H9 (cell line): ENCODE data around the gene DNHD1. TPM values are rescaled to one million over a fixed set of nuclear protein-coding genes. Genes with fewer than 3 reads are reported as not detected.
A peak's percentile ranks its signal among the peaks of the same experiment; 100 is the strongest.

ENCODE experiments used
- DNase-seq: peaks from one replicate; pipeline ENCODE4 v3.0.0-alpha.2; 2017
- H2AFZ ChIP-seq: one replicate; pipeline ENCODE4 v1.6.1; 2013; ENCODE audit warnings: mild to moderate bottlenecking, low read length, control low read depth, moderate library complexity
- H2AK5ac ChIP-seq: 2 replicates; pipeline ENCODE4 v1.6.1; 2013; ENCODE audit warnings: low read length, control low read depth, mixed read lengths; ENCODE audit not compliant: insufficient read length
- H2BK120ac ChIP-seq: one replicate; pipeline ENCODE4 v1.6.1; 2013; ENCODE audit warnings: low read depth, mild to moderate bottlenecking, low read length, control low read depth, inconsistent platforms; ENCODE audit not compliant: poor library complexity, severe bottlenecking
- H2BK12ac ChIP-seq: 2 replicates; pipeline ENCODE4 v1.6.1; 2013; ENCODE audit warnings: low read length, control low read depth, mixed read lengths, low read depth; ENCODE audit not compliant: insufficient read length
- H2BK15ac ChIP-seq: 2 replicates; pipeline ENCODE4 v1.6.1; 2013; ENCODE audit warnings: low read depth, low read length, control low read depth
- H2BK20ac ChIP-seq: one replicate; pipeline ENCODE4 v1.6.1; 2013; ENCODE audit warnings: low read depth, mild to moderate bottlenecking, low read length, control low read depth, inconsistent platforms; ENCODE audit not compliant: poor library complexity, severe bottlenecking
- H2BK5ac ChIP-seq: 2 replicates; pipeline ENCODE4 v1.6.1; 2013; ENCODE audit warnings: low read length, control low read depth, mixed read lengths; ENCODE audit not compliant: insufficient read length
- H3K14ac ChIP-seq: 2 replicates; pipeline ENCODE4 v1.6.1; 2013; ENCODE audit warnings: low read length, control low read depth; ENCODE audit not compliant: insufficient read depth
- H3K18ac ChIP-seq: 2 replicates; pipeline ENCODE4 v1.6.1; 2013; ENCODE audit warnings: low read depth, mild to moderate bottlenecking, mixed read lengths, low read length, control low read depth; ENCODE audit not compliant: insufficient read length
- H3K23ac ChIP-seq: 2 replicates; pipeline ENCODE4 v1.6.1; 2013; ENCODE audit warnings: low read length, control low read depth, mixed read lengths, low read depth; ENCODE audit not compliant: insufficient read length
- H3K23me2 ChIP-seq: 2 replicates; pipeline ENCODE4 v1.6.1; 2013; ENCODE audit warnings: low read depth, mild to moderate bottlenecking, mixed read lengths, low read length, control low read depth; ENCODE audit not compliant: insufficient read length, poor library complexity, severe bottlenecking
- H3K27ac ChIP-seq: 2 replicates; pipeline ENCODE4 v1.5.1; 2013; ENCODE audit warnings: low read length, control low read depth, mixed read lengths, low read depth; ENCODE audit not compliant: insufficient read length
- H3K27me3 ChIP-seq: 2 replicates; pipeline ENCODE4 v1.6.1; 2013; ENCODE audit warnings: low read length, control low read depth, inconsistent platforms; ENCODE audit not compliant: insufficient read depth
- H3K4ac ChIP-seq: 2 replicates; pipeline ENCODE4 v1.6.1; 2013; ENCODE audit warnings: low read depth, mild to moderate bottlenecking, control low read depth, inconsistent platforms, low read length, moderate library complexity
- H3K4me1 ChIP-seq: 2 replicates; pipeline ENCODE4 v1.6.1; 2013; ENCODE audit warnings: low read length, control low read depth, inconsistent platforms; ENCODE audit not compliant: insufficient read depth
- H3K4me2 ChIP-seq: 2 replicates; pipeline ENCODE4 v1.6.1; 2013; ENCODE audit warnings: low read length, control low read depth, mixed read lengths; ENCODE audit not compliant: insufficient read length, insufficient read depth
- H3K56ac ChIP-seq: 2 replicates; pipeline ENCODE4 v1.6.1; 2013; ENCODE audit warnings: low read depth, mild to moderate bottlenecking, mixed read lengths, low read length, control low read depth; ENCODE audit not compliant: insufficient read length
- H3K79me1 ChIP-seq: 2 replicates; pipeline ENCODE4 v1.6.1; 2013; ENCODE audit warnings: low read depth, mild to moderate bottlenecking, moderate library complexity, low read length, control low read depth, inconsistent platforms; ENCODE audit not compliant: insufficient read depth, poor library complexity, severe bottlenecking
- H3K79me2 ChIP-seq: 2 replicates; pipeline ENCODE4 v1.6.1; 2013; ENCODE audit warnings: low read length, control low read depth, inconsistent platforms; ENCODE audit not compliant: insufficient read depth
- H3K9ac ChIP-seq: 2 replicates; pipeline ENCODE4 v1.6.1; 2013; ENCODE audit warnings: low read length, control low read depth, mixed read lengths; ENCODE audit not compliant: insufficient read length; ENCODE audit errors: extremely low read depth
- H3K9me3 ChIP-seq: one replicate; pipeline ENCODE4 v1.6.1; 2013; ENCODE audit warnings: low read depth, low read length, inconsistent platforms; ENCODE audit not compliant: control insufficient read depth
- H3T11ph ChIP-seq: one replicate; pipeline ENCODE4 v1.6.1; 2013; ENCODE audit warnings: mild to moderate bottlenecking, low read length, control low read depth, inconsistent platforms
- H4K20me1 ChIP-seq: one replicate; pipeline ENCODE4 v1.6.1; 2013; ENCODE audit not compliant: control insufficient read depth, insufficient read length, insufficient read depth
- H4K5ac ChIP-seq: 2 replicates; pipeline ENCODE4 v1.6.1; 2013; ENCODE audit warnings: low read depth, mild to moderate bottlenecking, mixed read lengths, low read length, control low read depth; ENCODE audit not compliant: insufficient read length
- H4K8ac ChIP-seq: replicated peaks from 2 replicates; pipeline ENCODE4 v1.6.1; 2013; ENCODE audit warnings: low read length, control low read depth, mixed read lengths, low read depth; ENCODE audit not compliant: insufficient read length
- H4K91ac ChIP-seq: 2 replicates; pipeline ENCODE4 v1.6.1; 2013; ENCODE audit warnings: low read depth, mild to moderate bottlenecking, moderate library complexity, mixed read lengths, low read length, control low read depth; ENCODE audit not compliant: insufficient read length
- H3K27ac Mint-ChIP-seq, 3 experiments: 2 replicates in 2 of 3; 3 replicates in 1 of 3; pipeline ENCODE4 v1.8.0; 2020 to 2021; ENCODE audit warnings: mixed read lengths in 3 of 3, mild to moderate bottlenecking in 1 of 3, moderate library complexity in 1 of 3
- H3K27me3 Mint-ChIP-seq: 2 replicates; pipeline ENCODE4 v1.8.0; 2021; ENCODE audit warnings: low read depth, mild to moderate bottlenecking, moderate library complexity, mixed read lengths
- H3K36me3 Mint-ChIP-seq, 3 experiments: 2 replicates in 2 of 3; 3 replicates in 1 of 3; pipeline ENCODE4 v1.8.0; 2020 to 2021; ENCODE audit warnings: low read depth in 3 of 3, mixed read lengths in 3 of 3; ENCODE audit not compliant: insufficient read depth in 1 of 3
- H3K4me1 Mint-ChIP-seq, 2 experiments: 2 replicates each; pipeline ENCODE4 v1.8.0; 2020; ENCODE audit warnings: mixed read lengths in 2 of 2
- H3K4me3 Mint-ChIP-seq, 2 experiments: 2 replicates in 1 of 2; 3 replicates in 1 of 2; pipeline ENCODE4 v1.8.0; 2020 to 2021; ENCODE audit warnings: mild to moderate bottlenecking in 2 of 2, mixed read lengths in 2 of 2, moderate library complexity in 1 of 2
- H3K9me3 Mint-ChIP-seq, 2 experiments: 2 replicates in 1 of 2; 3 replicates in 1 of 2; pipeline ENCODE4 v1.8.0; 2020; ENCODE audit warnings: mild to moderate bottlenecking in 2 of 2, mixed read lengths in 2 of 2, moderate library complexity in 1 of 2
- WGBS: extraction: QIAGEN DNeasy Blood & Tissue Kit; methylation state at CpG from one replicate; pipeline ENCODE4 v1.1.7; 2013; ENCODE audit warnings: missing lambda C conversion rate, low lambda C conversion rate, mixed read lengths; ENCODE audit not compliant: insufficient read length; ENCODE audit errors: extremely low coverage; 5-methylcytosine and 5-hydroxymethylcytosine counted together
- total RNA-seq: library from RNA; stranded (reverse); gene quantifications from 2 replicates; pipeline ENCODE4 v1.2.1, GENCODE V29; 2021
- TF ChIP-seq, protein P1 (sequence below): fragments of 200-600 bp; sonication (generic); conservative IDR thresholded peaks from 3 replicates; pipeline ENCODE4 v1.8.0; 2021; ENCODE audit warnings: antibody characterized with exemption, mild to moderate bottlenecking

The DNHD1 gene
- total RNA-seq, 1 experiment from 2014 or later: 3.5 TPM

GRCh38 chr11:6472934-6473333 is 24.1 kb upstream of the DNHD1 start:
- no peak overlapping the region for H2AFZ ChIP-seq
- no peaks in the 10 kb centered on the region for H3K79me1 ChIP-seq
- H4K91ac ChIP-seq: no peak overlapping the region
- H3K18ac ChIP-seq: no peak overlapping the region
- H4K20me1 ChIP-seq: no peaks in the 10 kb centered on the region
- H3K9ac ChIP-seq: no peak overlapping the region
- no peak overlapping the region for H2BK15ac ChIP-seq
- H3K27me3 ChIP-seq: no peaks in the 10 kb centered on the region; the same call in 1 of the 2 replicates
- Mint-ChIP-seq H3K4me1 (peaks cover 25 to 30% of the 10 kb centered on the region in 2 experiments), H3K27ac (no peak overlapping the region), H3K36me3 (peaks cover 11 to 15% (median 14%) of the 10 kb centered on the region in 3 experiments), H3K4me3 (peak overlapping the region; percentile 84 to 90), H3K9me3 (no peaks in the 10 kb centered on the region), H3K27me3 (no peaks in the 10 kb centered on the region; the same call in 1 of the 2 replicates)
- H2BK20ac ChIP-seq: no peak overlapping the region
- no peak overlapping the region for H3K56ac ChIP-seq
- no peak overlapping the region for H3K23ac ChIP-seq
- WGBS: no CpG with 5 or more reads among the region's 1 CpG
- no peaks in the 10 kb centered on the region for H3K79me2 ChIP-seq
- H2BK12ac ChIP-seq: no peak overlapping the region
- H3K4ac ChIP-seq: no peak overlapping the region
- no peak for DNase-seq
- peak overlapping the region; percentile 86 for H3K4me2 ChIP-seq
- TF ChIP-seq, protein P1, sequence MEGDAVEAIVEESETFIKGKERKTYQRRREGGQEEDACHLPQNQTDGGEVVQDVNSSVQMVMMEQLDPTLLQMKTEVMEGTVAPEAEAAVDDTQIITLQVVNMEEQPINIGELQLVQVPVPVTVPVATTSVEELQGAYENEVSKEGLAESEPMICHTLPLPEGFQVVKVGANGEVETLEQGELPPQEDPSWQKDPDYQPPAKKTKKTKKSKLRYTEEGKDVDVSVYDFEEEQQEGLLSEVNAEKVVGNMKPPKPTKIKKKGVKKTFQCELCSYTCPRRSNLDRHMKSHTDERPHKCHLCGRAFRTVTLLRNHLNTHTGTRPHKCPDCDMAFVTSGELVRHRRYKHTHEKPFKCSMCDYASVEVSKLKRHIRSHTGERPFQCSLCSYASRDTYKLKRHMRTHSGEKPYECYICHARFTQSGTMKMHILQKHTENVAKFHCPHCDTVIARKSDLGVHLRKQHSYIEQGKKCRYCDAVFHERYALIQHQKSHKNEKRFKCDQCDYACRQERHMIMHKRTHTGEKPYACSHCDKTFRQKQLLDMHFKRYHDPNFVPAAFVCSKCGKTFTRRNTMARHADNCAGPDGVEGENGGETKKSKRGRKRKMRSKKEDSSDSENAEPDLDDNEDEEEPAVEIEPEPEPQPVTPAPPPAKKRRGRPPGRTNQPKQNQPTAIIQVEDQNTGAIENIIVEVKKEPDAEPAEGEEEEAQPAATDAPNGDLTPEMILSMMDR: no peak
- H2BK120ac ChIP-seq: no peak overlapping the region
- no peaks in the 10 kb centered on the region for H3K9me3 ChIP-seq
- no peak overlapping the region for H2AK5ac ChIP-seq
- no peak overlapping the region for H3K27ac ChIP-seq
- peaks cover 14% of the 10 kb centered on the region for H3K23me2 ChIP-seq
- H4K8ac ChIP-seq: no peak overlapping the region
- no peak overlapping the region for H2BK5ac ChIP-seq
- H3K4me1 ChIP-seq: peaks cover 10% of the 10 kb centered on the region; the same call in 1 of the 2 replicates
- no peak overlapping the region for H3T11ph ChIP-seq
- H3K14ac ChIP-seq: no peak overlapping the region
- H4K5ac ChIP-seq: no peak overlapping the region
